Body of pancreas (tissue), 4 donors: ENCODE results near the gene EPHB2.

Experiments used
- POLR2A ChIP-seq, 3 donors: fragments of 450-650 bp; IDR thresholded peaks; one replicate each; pipeline ENCODE4 v1.6.1; 2016; ENCODE audit warnings: antibody characterized with exemption in 3 of 3, mild to moderate bottlenecking in 2 of 3
- TF ChIP-seq, protein P1 (sequence below), 7 experiments: fragments of 450-650 bp in 4 of 7; fragments of 200-600 bp in 3 of 7; sonication (generic) in 3 of 7; IDR thresholded peaks; one replicate each; pipeline ENCODE4 v1.5.1; 2016 to 2019; ENCODE audit warnings: antibody characterized with exemption in 7 of 7

- TF ChIP-seq, protein P1, sequence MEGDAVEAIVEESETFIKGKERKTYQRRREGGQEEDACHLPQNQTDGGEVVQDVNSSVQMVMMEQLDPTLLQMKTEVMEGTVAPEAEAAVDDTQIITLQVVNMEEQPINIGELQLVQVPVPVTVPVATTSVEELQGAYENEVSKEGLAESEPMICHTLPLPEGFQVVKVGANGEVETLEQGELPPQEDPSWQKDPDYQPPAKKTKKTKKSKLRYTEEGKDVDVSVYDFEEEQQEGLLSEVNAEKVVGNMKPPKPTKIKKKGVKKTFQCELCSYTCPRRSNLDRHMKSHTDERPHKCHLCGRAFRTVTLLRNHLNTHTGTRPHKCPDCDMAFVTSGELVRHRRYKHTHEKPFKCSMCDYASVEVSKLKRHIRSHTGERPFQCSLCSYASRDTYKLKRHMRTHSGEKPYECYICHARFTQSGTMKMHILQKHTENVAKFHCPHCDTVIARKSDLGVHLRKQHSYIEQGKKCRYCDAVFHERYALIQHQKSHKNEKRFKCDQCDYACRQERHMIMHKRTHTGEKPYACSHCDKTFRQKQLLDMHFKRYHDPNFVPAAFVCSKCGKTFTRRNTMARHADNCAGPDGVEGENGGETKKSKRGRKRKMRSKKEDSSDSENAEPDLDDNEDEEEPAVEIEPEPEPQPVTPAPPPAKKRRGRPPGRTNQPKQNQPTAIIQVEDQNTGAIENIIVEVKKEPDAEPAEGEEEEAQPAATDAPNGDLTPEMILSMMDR (IDR thresholded peaks at IDR 0.05): no peak
- no peak for TF ChIP-seq POLR2A (IDR thresholded peaks at IDR 0.05)
Measured at GRCh38 chr1:22739648-22740385, 29.2 kb downstream of the EPHB2 start.
